Stimulated activated CD4-positive, alpha-beta T cell treated with anti-CD3 and anti-CD28 coated beads, Interleukin-12 subunit alpha, Interleukin-12 subunit beta, amount 100 ng/mL, for 48 hours (primary cell): ENCODE results near the gene NKTR.

Experiments
- DNase-seq, 3 donors: peaks; one replicate each; pipeline ENCODE4 v3.0.0-alpha.2; 2020; ENCODE audit warnings: low read depth in 2 of 3, low spot score in 1 of 3

NKTR gene

GRCh38 chr3:42693530-42693930, 93.0 kb downstream of the NKTR start:
- no peak for DNase-seq

DNA sequence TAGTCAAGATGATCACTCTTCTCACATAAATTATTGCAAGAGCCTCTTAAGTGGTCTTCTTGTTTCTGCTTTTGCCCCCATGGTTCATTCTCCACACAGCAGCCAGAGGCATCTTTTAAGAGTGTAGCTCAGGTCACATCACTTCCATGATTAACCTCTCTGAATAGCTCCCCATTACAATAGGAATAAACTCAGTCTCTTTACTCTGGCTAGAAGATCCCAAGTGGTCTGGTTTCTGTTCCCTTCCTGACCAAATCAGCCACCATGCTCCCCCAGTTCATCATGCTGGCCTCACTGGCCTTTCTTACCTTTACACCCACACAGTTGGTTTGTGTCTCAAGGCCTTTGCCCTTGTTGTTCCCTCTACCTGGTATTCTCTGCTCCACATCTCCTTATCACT, 93.9 kb downstream of the NKTR start:
- DNase-seq = no peak

GRCh38 chr3:42696356-42697288, 96.1 kb downstream of the NKTR start:
- DNase-seq = no peak

GRCh38 chr3:42697289-42698051, 97.0 kb downstream of the NKTR start:
- no peak for DNase-seq
